Activated T-cell treated with anti-CD3 and anti-CD28 coated beads, Interleukin-2, amount 50 U/mL, for 1 hour (primary cell): Measurements from ENCODE around the gene PPP2CA.
"Not testable (repeated sequence)": the region's sequence is repeated elsewhere in the genome, so short reads cannot be mapped to it uniquely, and the experiment has no call there.

Source experiments
- DNase-seq: peaks from one replicate; pipeline ENCODE4 v3.0.0-alpha.2; 2020

PPP2CA gene

DNA sequence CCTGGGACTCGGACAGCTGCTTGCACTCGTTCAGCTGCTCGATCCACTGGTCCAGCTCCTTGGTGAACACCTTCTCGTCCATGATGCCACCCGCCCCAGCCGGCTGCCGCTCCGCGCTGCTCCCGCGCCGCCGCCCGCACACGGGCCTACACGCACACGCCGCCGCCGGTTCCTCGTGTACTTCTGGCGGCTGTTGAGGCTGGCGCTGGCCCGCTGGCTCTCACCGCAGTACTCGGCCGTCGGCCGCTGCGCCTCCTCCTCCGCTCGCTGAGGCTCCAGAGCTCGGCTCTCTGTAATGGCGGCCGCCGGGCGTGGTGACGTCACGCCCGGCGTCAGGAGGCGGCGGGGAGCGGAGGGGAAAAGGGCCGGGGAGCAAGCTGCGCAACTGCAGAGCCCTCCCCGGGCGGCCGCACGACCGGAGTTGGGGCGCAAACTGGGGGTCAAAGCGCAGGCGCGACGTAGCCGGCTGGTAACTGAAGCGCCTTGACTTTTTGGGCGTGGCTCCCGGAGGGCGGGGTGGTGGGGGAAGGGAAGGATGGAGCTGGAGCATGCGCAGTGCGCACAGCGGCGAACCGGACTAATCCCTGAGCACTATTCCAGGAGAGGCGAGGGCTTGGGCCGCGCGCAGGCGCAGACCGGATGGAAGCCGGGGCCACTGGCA is at the start of gene PPP2CA:
PPP2CA (minus strand) TSS at position 294 of the 661 bp plus-strand sequence; CDS start at position 82, 212 bp downstream.
- DNase-seq = peak; percentile 100

GRCh38 chr5:134273642-134274395 is 47.9 kb upstream of the PPP2CA start:
- DNase-seq = no peak

GRCh38 chr5:134271059-134271458 is 45.2 kb upstream of the PPP2CA start:
- no peak for DNase-seq

DNA sequence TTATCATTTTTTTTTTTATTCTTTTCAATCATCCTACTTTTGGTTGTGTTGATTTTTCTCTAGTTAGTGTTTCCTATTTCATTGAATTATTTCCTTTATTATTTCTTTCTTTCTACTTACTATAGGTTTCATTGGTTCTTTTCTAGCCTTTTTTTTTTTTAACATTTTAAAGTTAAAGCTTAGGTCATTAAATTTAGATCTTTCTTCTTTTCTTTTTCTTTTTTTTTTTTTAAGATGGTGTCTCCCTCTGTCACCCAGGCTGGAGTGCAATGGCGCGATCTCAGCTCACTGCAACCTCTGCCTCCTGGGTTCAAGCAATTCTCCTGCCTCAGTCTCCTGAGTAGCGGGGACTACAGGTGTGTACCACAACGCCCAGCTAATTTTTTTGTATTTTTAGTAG is 43.0 kb upstream of the PPP2CA start:
- DNase-seq = no peak

- no peak for DNase-seq
Measured at GRCh38 chr5:134268019-134268601, 42.2 kb upstream of the PPP2CA start.

DNA sequence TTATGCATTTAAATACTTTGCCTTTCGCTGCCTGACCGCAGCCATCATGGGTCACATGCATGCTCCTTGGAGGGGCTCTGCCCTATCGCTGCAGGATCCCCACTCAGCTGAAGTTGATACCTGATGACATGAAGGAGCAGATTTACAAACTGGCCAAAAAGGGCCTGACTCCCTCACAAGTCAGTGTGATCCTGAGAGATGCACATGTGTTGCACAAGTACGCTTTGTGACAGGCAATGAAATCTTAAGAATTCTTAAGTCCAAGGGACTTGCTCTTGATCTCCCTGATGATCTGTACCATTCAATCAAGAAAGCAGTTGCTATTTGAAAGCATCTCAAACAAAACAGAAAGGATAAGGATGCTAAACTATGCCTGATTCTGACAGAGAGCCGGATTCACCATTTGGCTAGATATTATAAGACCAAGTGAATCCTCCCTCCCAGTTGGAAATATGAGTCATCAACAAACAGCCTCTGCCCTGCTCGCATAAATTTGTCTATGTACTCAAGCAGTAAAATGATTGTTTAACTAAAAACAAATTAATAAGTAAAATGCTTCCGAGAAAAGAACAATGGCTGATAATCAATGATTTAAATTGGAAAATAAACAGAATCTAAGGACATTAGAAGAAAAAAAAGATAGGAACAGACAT is 41.6 kb upstream of the PPP2CA start:
- no peak for DNase-seq

- DNase-seq = no peak
Measured at GRCh38 chr5:134263801-134264200, 37.9 kb upstream of the PPP2CA start.

DNA sequence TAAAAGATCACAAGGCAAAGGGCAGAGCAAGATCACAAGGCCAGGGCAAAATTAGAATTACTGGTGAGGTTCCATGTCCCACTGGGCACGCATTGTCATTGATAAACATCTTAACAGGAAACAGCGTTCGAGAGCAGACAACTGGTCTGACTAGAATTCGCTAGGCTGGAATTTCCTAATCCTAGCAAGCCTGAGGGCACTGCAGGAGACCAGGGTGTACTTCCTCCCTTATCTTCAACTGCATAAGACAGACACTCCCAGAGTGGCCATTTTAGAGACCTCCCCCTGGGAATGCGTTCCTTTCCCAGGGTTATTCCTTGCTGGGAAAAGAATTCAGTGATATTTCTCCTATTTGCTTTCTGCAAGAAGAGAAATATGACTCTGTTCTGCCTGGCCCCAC is 36.8 kb upstream of the PPP2CA start:
- DNase-seq = not testable (repeated sequence)

- no peak for DNase-seq
Measured at GRCh38 chr5:134258896-134259295, 33.0 kb upstream of the PPP2CA start.

DNA sequence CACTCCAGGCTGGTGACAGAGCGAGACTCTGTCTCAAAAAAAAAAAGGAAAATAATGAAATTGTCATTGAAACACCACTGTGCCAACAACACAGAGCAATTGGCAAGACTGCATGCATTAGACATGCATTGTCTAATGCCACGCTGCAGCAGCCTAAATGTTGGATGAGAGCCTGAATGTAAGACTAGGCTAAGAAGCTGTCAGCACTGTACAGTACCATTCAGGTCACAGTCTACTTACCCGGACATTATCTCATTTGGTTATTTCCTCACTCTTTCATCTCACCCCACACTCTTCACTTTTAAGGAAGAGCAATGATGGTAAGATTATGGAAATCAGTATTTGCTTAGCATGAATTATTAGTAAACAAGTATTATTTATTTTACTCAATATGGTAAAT is 31.3 kb upstream of the PPP2CA start:
- DNase-seq = no peak

- no peak for DNase-seq
Measured at GRCh38 chr5:134255418-134256150, 29.7 kb upstream of the PPP2CA start.

- not testable (repeated sequence) for DNase-seq
Measured at GRCh38 chr5:134253368-134254153, 27.7 kb upstream of the PPP2CA start.

GRCh38 chr5:134252671-134253070 is 26.8 kb upstream of the PPP2CA start:
- DNase-seq = no peak

- DNase-seq = no peak
Measured at GRCh38 chr5:134250949-134251348, 25.1 kb upstream of the PPP2CA start.

DNA sequence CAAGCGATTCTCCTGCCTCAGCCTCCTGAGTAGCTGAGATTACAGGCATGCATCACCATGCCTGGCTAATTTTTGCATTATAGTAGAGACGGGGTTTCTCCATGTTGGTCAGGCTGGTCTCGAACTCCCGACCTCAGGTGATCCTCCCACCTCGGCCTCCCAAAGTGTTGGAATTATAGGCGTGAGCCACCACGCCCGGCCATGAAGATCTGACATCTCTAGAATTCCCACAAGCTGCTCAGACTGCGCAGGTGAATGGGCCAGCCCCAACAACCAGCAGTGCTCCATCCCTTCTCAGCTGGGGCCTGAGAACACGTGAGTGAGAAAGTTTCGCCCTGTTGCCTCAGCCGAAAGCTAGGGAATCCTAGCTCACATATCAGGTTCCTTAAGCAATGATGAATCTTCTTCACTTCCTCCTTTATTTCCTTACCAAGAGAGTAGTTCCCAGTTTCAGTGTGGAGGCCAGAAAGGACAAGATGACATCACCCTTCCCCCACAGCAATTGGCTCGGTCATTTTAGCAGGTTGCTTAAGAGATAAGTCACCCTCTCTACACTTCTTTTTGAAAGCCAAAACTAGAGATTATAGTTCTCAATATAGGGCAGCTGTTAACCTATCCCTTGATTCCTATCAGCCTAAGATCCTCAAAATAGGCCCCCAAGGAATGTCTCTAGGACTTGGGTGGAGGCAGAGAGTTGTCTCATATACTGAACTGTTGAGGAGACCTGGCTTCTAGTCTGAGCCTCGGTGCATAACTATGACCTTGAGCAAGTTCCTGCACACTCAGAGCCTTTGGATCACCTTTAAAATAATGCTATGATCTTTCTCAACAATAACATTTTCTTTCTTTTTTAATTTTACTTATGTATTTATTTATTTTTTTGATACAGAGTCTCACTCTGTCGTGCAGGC is 23.9 kb upstream of the PPP2CA start:
- DNase-seq = no peak

DNA sequence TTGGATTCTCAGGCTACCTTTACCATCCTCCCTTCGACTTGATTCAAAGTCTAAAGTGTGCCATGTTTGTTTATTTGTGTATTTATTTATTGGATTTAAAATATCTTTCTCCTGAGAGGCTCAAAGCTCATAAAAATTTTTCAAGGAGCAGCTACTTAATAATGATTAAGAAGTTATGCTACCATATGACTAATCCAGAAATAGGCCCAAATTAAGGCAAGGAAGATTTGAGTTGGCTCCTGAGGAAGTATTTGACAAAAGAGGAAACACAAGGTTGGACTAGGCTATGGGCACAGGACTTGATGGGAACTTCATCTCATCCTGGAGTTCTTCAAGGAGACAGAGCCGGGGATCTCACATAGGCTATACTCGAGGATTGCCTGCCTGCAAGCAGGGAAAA is 22.4 kb upstream of the PPP2CA start:
- no peak for DNase-seq

DNA sequence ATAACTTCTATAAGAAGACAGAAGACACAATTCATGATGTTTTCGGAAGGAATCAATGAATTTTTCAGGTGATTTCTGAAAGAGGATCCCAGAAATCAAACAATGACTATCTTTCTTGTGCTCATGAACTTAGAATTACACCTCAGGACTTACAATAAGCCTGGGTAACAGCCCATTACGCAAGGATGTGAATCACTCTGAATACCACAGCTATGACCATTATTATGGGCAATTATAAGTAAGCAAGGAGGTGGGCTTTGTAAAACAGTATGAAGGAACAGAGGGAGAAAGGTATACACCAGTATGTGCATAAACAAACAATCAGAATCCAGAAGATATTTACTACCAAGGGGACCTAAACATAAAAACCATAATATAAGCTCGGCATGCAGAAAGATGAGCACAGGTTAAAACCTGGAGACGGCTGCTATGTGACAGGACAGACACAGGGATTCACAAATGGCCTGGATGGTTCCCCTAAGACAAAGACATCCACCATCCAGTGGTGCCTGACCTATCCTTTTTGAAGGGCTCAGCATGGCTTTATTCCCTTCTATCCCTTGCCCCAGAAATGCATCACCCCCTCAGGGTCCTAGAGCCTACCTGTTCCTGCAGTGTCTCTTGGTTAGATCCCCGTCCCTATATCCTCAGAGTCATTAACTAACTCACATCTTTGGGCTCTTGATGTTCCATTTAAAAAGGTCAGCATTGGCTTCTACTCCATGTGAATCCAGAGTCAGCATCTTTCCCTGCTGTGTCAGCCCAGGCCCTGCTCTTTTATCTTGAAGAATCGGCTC is 21.8 kb upstream of the PPP2CA start:
- DNase-seq = no peak

DNA sequence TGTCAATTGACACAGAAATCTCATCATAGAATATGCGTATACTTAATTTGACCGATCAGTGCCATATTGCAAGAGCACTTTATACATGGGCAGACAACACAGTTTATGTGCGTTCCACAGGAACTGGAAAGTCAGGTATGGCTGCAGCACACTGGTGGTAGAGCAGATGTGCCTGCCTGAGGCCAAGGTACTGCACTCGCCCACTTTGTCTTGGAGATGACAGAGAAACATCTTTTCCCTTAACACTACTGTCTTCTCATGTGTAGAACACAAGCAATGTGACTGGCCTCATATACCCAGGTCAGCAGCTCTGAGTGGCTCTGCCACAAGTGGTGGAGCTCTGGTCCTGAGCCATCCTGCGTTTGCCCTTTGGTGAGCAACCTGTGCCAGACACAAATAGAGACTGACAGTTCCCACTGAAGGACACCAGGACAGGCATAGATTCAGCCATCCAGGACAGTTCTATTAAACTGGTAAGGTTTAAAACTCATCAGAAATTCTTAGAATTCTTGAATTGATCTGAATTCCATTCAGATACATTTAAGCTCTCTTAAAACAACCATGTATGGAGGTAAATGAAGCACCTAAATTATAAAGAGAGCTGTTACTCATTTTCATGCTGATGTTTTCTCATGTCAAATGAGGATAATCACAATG is 21.0 kb upstream of the PPP2CA start:
- no peak for DNase-seq

GRCh38 chr5:134245692-134246091 is 19.8 kb upstream of the PPP2CA start:
- DNase-seq = no peak
